ENCODE data around the gene IFTAP. TPM values are rescaled to one million over a fixed set of nuclear protein-coding genes. Genes with fewer than 3 reads are reported as not detected.
"Not testable (repeated sequence)": the region's sequence is repeated elsewhere in the genome, so short reads cannot be mapped to it uniquely, and the experiment has no call there.

The IFTAP gene
- total RNA-seq, 1 donor from 2014 or later = 0.99 TPM

DNA sequence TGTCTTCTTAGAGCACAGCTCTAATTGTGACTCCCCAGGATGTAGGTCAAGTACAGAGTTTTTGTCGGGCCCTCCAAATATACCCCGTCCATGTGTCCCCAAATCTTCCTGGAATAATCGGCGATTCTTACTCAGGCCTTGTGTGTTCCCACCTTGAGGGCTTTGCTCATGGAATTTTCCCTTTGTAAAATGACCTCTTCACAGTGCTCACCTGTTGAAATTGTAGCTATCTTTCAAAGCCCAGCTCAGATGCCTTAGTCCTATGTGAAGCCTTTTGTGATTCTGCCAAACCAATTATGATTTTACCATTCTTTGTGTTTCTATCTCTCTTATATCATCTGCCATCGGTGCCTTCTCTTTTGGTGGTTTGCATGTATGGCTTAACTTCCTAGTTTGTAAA lies 33.8 kb downstream of the IFTAP start:
- no peak for DNase-seq (ENCODE audit: low spot score)
- no peaks in the 10 kb centered on the region for H3K4me1 Mint-ChIP-seq (ENCODE audit: low read depth)
- no peak overlapping the region for H3K4me3 Mint-ChIP-seq
- no peaks in the 10 kb centered on the region for H3K9me3 Mint-ChIP-seq
- H3K27me3 Mint-ChIP-seq (ENCODE audit: insufficient read depth) = peaks cover 6% of the 10 kb centered on the region
- no peak overlapping the region for H3K27ac Mint-ChIP-seq
- intact Hi-C loops (cut with micrococcal nuclease) = no loop called here
- H3K36me3 Mint-ChIP-seq (ENCODE audit: low read depth) = no peaks in the 10 kb centered on the region

DNA sequence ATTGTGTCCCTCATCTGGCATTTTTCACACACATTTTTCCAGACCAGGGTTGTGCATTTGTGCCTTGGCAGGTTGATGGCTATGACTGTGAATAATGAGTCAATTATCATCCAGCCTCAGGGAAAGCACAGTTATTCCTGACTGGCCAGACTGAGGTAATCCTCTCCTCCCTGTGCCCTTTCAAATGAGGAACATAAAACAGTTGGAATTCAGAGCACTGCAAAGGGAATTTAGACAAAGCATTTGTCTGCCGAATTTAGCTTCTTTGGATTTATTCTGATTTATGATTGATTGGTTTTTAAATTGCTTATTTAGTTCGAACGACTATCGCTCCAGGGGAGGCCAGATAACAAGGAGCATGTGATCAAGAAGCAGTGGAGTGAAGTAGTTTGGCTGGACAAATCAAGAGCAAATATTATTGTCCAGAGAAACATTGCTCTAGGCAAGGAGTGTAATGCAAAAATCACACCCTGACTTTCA lies 34.5 kb downstream of the IFTAP start:
- DNase-seq (ENCODE audit: low spot score) = no peak
- Mint-ChIP-seq H3K27me3 (ENCODE audit: insufficient read depth) (peaks cover 6% of the 10 kb centered on the region), H3K4me3 (no peak overlapping the region), H3K9me3 (no peaks in the 10 kb centered on the region), H3K27ac (no peak overlapping the region), H3K36me3 (ENCODE audit: low read depth) (no peaks in the 10 kb centered on the region), H3K4me1 (ENCODE audit: low read depth) (no peaks in the 10 kb centered on the region)
- intact Hi-C loops (cut with micrococcal nuclease) = no loop called here

- intact Hi-C loops (cut with micrococcal nuclease) = no loop called here
- DNase-seq (ENCODE audit: low spot score) = no peak
- H3K27ac Mint-ChIP-seq = no peak overlapping the region
- no peak overlapping the region for H3K4me3 Mint-ChIP-seq
- H3K9me3 Mint-ChIP-seq = no peaks in the 10 kb centered on the region
- peaks cover 4% of the 10 kb centered on the region for H3K27me3 Mint-ChIP-seq (ENCODE audit: insufficient read depth)
- H3K4me1 Mint-ChIP-seq (ENCODE audit: low read depth) = no peaks in the 10 kb centered on the region
- no peaks in the 10 kb centered on the region for H3K36me3 Mint-ChIP-seq (ENCODE audit: low read depth)
Measured at GRCh38 chr11:36631774-36632173, 37.5 kb downstream of the IFTAP start.

- Mint-ChIP-seq H3K9me3 (no peaks in the 10 kb centered on the region), H3K27me3 (ENCODE audit: insufficient read depth) (peaks cover 1% of the 10 kb centered on the region)
- DNase-seq (ENCODE audit: low spot score) = no peak
Measured at GRCh38 chr11:36635066-36635862, 41.0 kb downstream of the IFTAP start.

DNA sequence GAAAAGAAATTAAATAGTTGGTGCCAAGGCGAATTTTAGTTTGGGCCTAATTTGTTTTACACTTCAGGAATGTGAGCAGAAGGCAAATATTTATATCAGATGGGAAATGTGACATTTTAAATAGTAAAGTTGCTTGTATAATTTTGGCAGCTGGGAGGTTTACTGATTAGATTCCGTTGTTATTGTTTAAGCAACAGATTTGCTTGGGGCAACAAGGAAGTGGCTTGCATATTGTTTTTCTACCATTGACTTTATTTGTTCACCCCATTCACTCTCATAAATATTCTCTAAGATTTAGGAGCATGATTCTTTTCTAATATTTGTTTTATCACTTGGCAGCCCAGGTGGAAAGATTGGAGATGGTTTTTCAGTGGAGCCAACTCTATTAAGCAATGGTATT lies 44.3 kb downstream of the IFTAP start:
- Mint-ChIP-seq H3K27ac (no peak overlapping the region), H3K4me3 (no peak overlapping the region), H3K4me1 (ENCODE audit: low read depth) (no peaks in the 10 kb centered on the region), H3K9me3 (no peaks in the 10 kb centered on the region), H3K36me3 (ENCODE audit: low read depth) (no peaks in the 10 kb centered on the region), H3K27me3 (ENCODE audit: insufficient read depth) (no peaks in the 10 kb centered on the region)
- DNase-seq (ENCODE audit: low spot score) = no peak
- intact Hi-C loops (cut with micrococcal nuclease) = no loop called here

More at GRCh38 chr11:36635066-36635862, 41.0 kb downstream of the IFTAP start:
- Mint-ChIP-seq H3K36me3 (ENCODE audit: low read depth) (no peaks in the 10 kb centered on the region), H3K27ac (no peak overlapping the region), H3K4me3 (no peak overlapping the region), H3K4me1 (ENCODE audit: low read depth) (no peaks in the 10 kb centered on the region)
- intact Hi-C loops (cut with micrococcal nuclease) = no loop called here

DNA sequence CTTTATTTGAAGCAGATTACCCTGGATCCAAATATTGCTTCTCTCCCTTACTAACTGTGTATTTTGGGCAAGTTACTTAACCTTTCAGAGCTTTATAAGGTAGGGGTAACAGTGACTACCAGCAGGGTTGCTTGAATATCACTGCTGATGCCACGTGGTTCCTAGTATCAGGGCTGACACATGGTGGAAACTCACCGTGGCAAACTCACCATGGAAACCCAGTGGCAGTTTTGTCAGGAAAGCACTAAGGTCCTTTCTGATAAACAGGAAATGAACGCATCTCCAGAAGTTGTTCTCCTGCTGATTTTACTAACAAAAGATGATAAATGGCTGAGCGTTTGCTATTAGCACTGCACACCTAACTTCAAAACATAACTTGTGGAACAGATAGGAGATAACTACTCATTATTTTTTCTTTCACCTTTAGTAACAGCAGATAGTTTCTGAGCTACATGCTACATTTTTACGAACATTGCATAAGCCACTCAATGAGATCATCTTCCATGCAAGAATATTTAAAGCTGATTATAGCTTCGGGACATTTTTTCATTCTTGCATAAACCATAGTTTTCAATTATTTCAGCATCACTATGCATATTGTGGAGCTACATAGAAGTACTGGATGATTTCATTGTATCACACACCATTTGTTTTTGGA lies 63.4 kb downstream of the IFTAP start:
- Mint-ChIP-seq H3K27ac (no peak overlapping the region), H3K36me3 (ENCODE audit: low read depth) (no peaks in the 10 kb centered on the region), H3K4me1 (ENCODE audit: low read depth) (no peaks in the 10 kb centered on the region), H3K27me3 (ENCODE audit: insufficient read depth) (peaks cover 2% of the 10 kb centered on the region), H3K9me3 (peaks cover 3% of the 10 kb centered on the region), H3K4me3 (no peak overlapping the region)
- intact Hi-C loops (cut with micrococcal nuclease) = no loop called here
- no peak for DNase-seq (ENCODE audit: low spot score)

DNA sequence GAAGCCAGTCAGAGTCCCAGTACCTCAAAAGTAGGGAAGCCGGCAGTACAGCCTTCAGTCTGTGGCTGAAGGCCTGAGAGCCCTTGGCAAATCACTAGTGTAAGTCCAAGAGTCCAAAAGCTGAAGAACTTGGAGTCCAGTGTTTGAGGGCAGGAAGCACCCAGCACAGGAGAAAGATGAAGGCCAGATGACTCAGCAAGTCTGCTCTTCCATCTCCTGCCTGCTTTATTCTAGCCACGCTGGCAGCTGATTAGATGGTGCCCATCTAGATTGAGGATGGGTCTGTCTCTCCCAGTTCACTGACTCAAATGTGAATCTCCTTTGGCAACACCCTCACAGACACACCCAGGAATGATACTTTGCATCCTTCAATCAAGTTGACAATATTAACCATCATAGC lies 67.1 kb downstream of the IFTAP start:
- H3K4me1 Mint-ChIP-seq (ENCODE audit: low read depth); H3K27me3 Mint-ChIP-seq (ENCODE audit: insufficient read depth); H3K9me3 Mint-ChIP-seq; DNase-seq (ENCODE audit: low spot score); H3K27ac Mint-ChIP-seq; H3K36me3 Mint-ChIP-seq (ENCODE audit: low read depth); intact Hi-C loops (cut with micrococcal nuclease); H3K4me3 Mint-ChIP-seq: not testable (repeated sequence)

- H3K4me1 Mint-ChIP-seq (ENCODE audit: low read depth) = no peaks in the 10 kb centered on the region
- no peaks in the 10 kb centered on the region for H3K9me3 Mint-ChIP-seq
- peaks cover 3% of the 10 kb centered on the region for H3K27me3 Mint-ChIP-seq (ENCODE audit: insufficient read depth)
- DNase-seq (ENCODE audit: low spot score) = no peak
- H3K4me3 Mint-ChIP-seq = no peak overlapping the region
- intact Hi-C loops (cut with micrococcal nuclease) = loop anchor here (1.0 to 2.0 kb wide), 3 partner anchors 74 to 381 kb away; no protein-coding TSS in a partner anchor
- no peak overlapping the region for H3K27ac Mint-ChIP-seq
- no peaks in the 10 kb centered on the region for H3K36me3 Mint-ChIP-seq (ENCODE audit: low read depth)
Measured at GRCh38 chr11:36672815-36673450, 78.6 kb downstream of the IFTAP start.

DNA sequence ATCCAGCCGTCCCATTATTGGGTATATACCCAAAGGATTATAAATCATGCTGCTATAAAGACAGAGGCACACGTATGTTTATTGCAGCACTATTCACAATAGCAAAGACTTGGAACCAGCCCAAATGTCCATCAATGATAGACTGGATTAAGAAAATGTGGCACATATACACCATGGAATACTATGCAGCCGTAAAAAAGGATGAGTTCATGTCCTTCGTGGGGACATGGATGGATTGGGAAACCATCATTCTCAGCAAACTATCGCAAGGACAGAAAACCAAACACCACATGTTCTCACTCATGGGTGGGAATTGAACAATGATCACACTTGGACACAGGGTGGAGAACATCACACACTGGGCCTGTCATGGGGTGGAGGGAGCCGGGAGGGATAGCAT lies 85.2 kb downstream of the IFTAP start:
- H3K9me3 Mint-ChIP-seq; H3K36me3 Mint-ChIP-seq (ENCODE audit: low read depth); H3K27ac Mint-ChIP-seq; H3K4me3 Mint-ChIP-seq; intact Hi-C loops (cut with micrococcal nuclease); H3K4me1 Mint-ChIP-seq (ENCODE audit: low read depth); DNase-seq (ENCODE audit: low spot score): not testable (repeated sequence)
- peaks cover 16% of the 10 kb centered on the region for H3K27me3 Mint-ChIP-seq (ENCODE audit: insufficient read depth)

GRCh38 chr11:36683818-36684217 lies 89.5 kb downstream of the IFTAP start:
- Mint-ChIP-seq H3K9me3 (no peaks in the 10 kb centered on the region), H3K4me1 (ENCODE audit: low read depth) (no peaks in the 10 kb centered on the region), H3K36me3 (ENCODE audit: low read depth) (no peaks in the 10 kb centered on the region), H3K4me3 (no peak overlapping the region), H3K27ac (no peak overlapping the region), H3K27me3 (ENCODE audit: insufficient read depth) (peaks cover 33% of the 10 kb centered on the region)
- DNase-seq (ENCODE audit: low spot score) = no peak
- intact Hi-C loops (cut with micrococcal nuclease) = no loop called here

- Mint-ChIP-seq H3K27ac (no peak overlapping the region), H3K9me3 (no peaks in the 10 kb centered on the region), H3K4me1 (ENCODE audit: low read depth) (no peaks in the 10 kb centered on the region), H3K36me3 (ENCODE audit: low read depth) (no peaks in the 10 kb centered on the region), H3K4me3 (no peak overlapping the region), H3K27me3 (ENCODE audit: insufficient read depth) (peaks cover 42% of the 10 kb centered on the region)
- intact Hi-C loops (cut with micrococcal nuclease) = no loop called here
- peak; percentile 2 for DNase-seq (ENCODE audit: low spot score)
Measured at GRCh38 chr11:36684840-36685801, 90.8 kb downstream of the IFTAP start.

- H3K27me3 Mint-ChIP-seq (ENCODE audit: insufficient read depth) = peaks cover 49% of the 10 kb centered on the region
- intact Hi-C loops (cut with micrococcal nuclease) = no loop called here
- no peak overlapping the region for H3K27ac Mint-ChIP-seq
- H3K9me3 Mint-ChIP-seq = no peaks in the 10 kb centered on the region
- no peak for DNase-seq (ENCODE audit: low spot score)
- no peaks in the 10 kb centered on the region for H3K4me1 Mint-ChIP-seq (ENCODE audit: low read depth)
- H3K36me3 Mint-ChIP-seq (ENCODE audit: low read depth) = no peaks in the 10 kb centered on the region
- H3K4me3 Mint-ChIP-seq = no peak overlapping the region
Measured at GRCh38 chr11:36688132-36688531, 93.8 kb downstream of the IFTAP start.
